IMR-90 (cell line): ENCODE results near the gene TMEM163. TPM values are rescaled to one million over a fixed set of nuclear protein-coding genes. Genes with fewer than 3 reads are reported as not detected.

Experiments
- ATAC-seq: fragments of 200-7000 bp; cut with Tn5 transposase; 2 replicates; pipeline ENCODE4 v1.9.1; 2020; ENCODE audit warnings: low read depth, mild to moderate bottlenecking, moderate library complexity
- BruUV-seq: library from RNA; stranded (reverse); fragments of 400-500 nt; replicated peaks from 2 replicates; lab custom pipeline; 2021; lab: Mats Ljungman, UMichigan
- CTCF ChIA-PET: fragments of 300-600 bp; formaldehyde crosslinking; extraction: SDS; loops from one replicate; lab custom pipeline; 2021; ENCODE audit warnings: antibody characterized with exemption; lab: Yijun Ruan, JAX
- POLR2A ChIA-PET: fragments of 300-600 bp; sonication (Branson Sonifier 250); formaldehyde crosslinking; loops from one replicate; lab custom pipeline; 2022; ENCODE audit warnings: antibody characterized with exemption; ENCODE audit not compliant: unreplicated experiment; lab: Charles Lee
- DNase-seq: peaks from one replicate; pipeline ENCODE4 v3.0.0; 2013
- H2AFZ ChIP-seq: replicated peaks from 2 replicates; pipeline ENCODE3; 2013; ENCODE audit warnings: low read length, mild to moderate bottlenecking; ENCODE audit not compliant: poor library complexity
- H2AK5ac ChIP-seq: 2 replicates; pipeline ENCODE4 v1.6.1; 2013; ENCODE audit warnings: low read depth, low read length, inconsistent platforms
- H2AK9ac ChIP-seq: replicated peaks from 2 replicates; pipeline ENCODE3; 2013; ENCODE audit warnings: mild to moderate bottlenecking, low read depth, low read length, moderate library complexity; ENCODE audit not compliant: poor library complexity
- H2BK120ac ChIP-seq: 2 replicates; pipeline ENCODE4 v1.6.1; 2013; ENCODE audit warnings: low read depth, low read length, inconsistent platforms
- H2BK15ac ChIP-seq: 3 replicates; pipeline ENCODE4 v1.6.1; 2013; ENCODE audit warnings: low read depth, low read length, inconsistent platforms
- H2BK20ac ChIP-seq: 2 replicates; pipeline ENCODE4 v1.6.1; 2013; ENCODE audit warnings: low read depth, mild to moderate bottlenecking, inconsistent platforms, low read length, moderate library complexity
- H2BK5ac ChIP-seq: 2 replicates; pipeline ENCODE4 v1.6.1; 2013; ENCODE audit warnings: mild to moderate bottlenecking, low read depth, low read length, inconsistent platforms; ENCODE audit not compliant: poor library complexity, severe bottlenecking
- H3K14ac ChIP-seq: replicated peaks from 2 replicates; pipeline ENCODE4 v1.6.1; 2013; ENCODE audit warnings: low read depth, low read length, inconsistent platforms
- H3K18ac ChIP-seq: 2 replicates; pipeline ENCODE4 v1.6.1; 2013; ENCODE audit warnings: low read depth, low read length, control low read depth
- H3K23ac ChIP-seq: 2 replicates; pipeline ENCODE4 v1.6.1; 2013; ENCODE audit warnings: low read depth, low read length, inconsistent platforms
- H3K27ac ChIP-seq: 2 replicates; pipeline ENCODE4 v1.5.1; 2013; ENCODE audit warnings: mild to moderate bottlenecking, control low read depth, low read length; ENCODE audit not compliant: insufficient read depth
- H3K27me3 ChIP-seq: 2 replicates; pipeline ENCODE4 v1.6.1; 2013; ENCODE audit warnings: low read length; ENCODE audit not compliant: control insufficient read depth, insufficient read depth
- H3K36me3 ChIP-seq: 2 replicates; pipeline ENCODE4 v1.6.1; 2013; ENCODE audit warnings: low read length, mixed read lengths; ENCODE audit not compliant: control insufficient read depth, insufficient read depth
- H3K4ac ChIP-seq: 2 replicates; pipeline ENCODE4 v1.6.1; 2013; ENCODE audit warnings: low read depth, low read length, inconsistent platforms
- H3K4me1 ChIP-seq: 2 replicates; pipeline ENCODE4 v1.6.1; 2013; ENCODE audit warnings: low read length, mixed read lengths; ENCODE audit not compliant: control insufficient read depth, insufficient read depth
- H3K4me2 ChIP-seq: 2 replicates; pipeline ENCODE4 v1.6.1; 2013; ENCODE audit warnings: low read depth, mild to moderate bottlenecking, control low read depth, low read length, moderate library complexity
- H3K4me3 ChIP-seq: 2 replicates; pipeline ENCODE4 v1.5.1; 2013; ENCODE audit warnings: low read depth, mild to moderate bottlenecking, control low read depth, low read length, moderate library complexity; ENCODE audit not compliant: insufficient read depth
- H3K56ac ChIP-seq: 2 replicates; pipeline ENCODE4 v1.6.1; 2013; ENCODE audit warnings: low read length, inconsistent platforms; ENCODE audit not compliant: insufficient read depth; ENCODE audit errors: extremely low read depth
- H3K79me1 ChIP-seq, 2 experiments: 2 replicates each; pipeline ENCODE4 v1.6.1; 2013; ENCODE audit warnings: low read length in 2 of 2, inconsistent platforms in 1 of 2, low read depth in 1 of 2
- H3K9ac ChIP-seq: 2 replicates; pipeline ENCODE4 v1.6.1; 2013; ENCODE audit warnings: low read depth, low read length, control low read depth
- H3K9me1 ChIP-seq: 2 replicates; pipeline ENCODE4 v1.6.1; 2013; ENCODE audit warnings: low read length, inconsistent platforms; ENCODE audit not compliant: insufficient read depth
- H3K9me3 ChIP-seq: 2 replicates; pipeline ENCODE4 v1.6.1; 2013; ENCODE audit warnings: low read length; ENCODE audit not compliant: control insufficient read depth, insufficient read depth
- H4K20me1 ChIP-seq: 2 replicates; pipeline ENCODE4 v1.6.1; 2013; ENCODE audit warnings: low read length, inconsistent platforms; ENCODE audit not compliant: insufficient read depth
- H4K5ac ChIP-seq: 2 replicates; pipeline ENCODE4 v1.6.1; 2013; ENCODE audit warnings: mild to moderate bottlenecking, low read depth, low read length, control low read depth
- H4K8ac ChIP-seq, 2 experiments: 2 replicates each; pipeline ENCODE4 v1.6.1; 2013; ENCODE audit warnings: low read depth in 2 of 2, low read length in 2 of 2, control low read depth in 1 of 2, inconsistent platforms in 1 of 2
- H4K91ac ChIP-seq: 2 replicates; pipeline ENCODE4 v1.6.1; 2013; ENCODE audit warnings: low read depth, low read length, inconsistent platforms; ENCODE audit not compliant: insufficient read depth
- MAFK ChIP-seq: IDR thresholded peaks from 2 replicates; pipeline ENCODE4 v1.6.1; 2012; ENCODE audit warnings: low read depth, low read length, improper control_type of control experiment
- MAZ ChIP-seq: IDR thresholded peaks from 2 replicates; pipeline ENCODE4 v1.6.1; 2012; ENCODE audit warnings: low read depth, mild to moderate bottlenecking, low read length, improper control_type of control experiment, moderate library complexity, borderline replicate concordance
- POLR2A ChIP-seq: IDR thresholded peaks from 2 replicates; pipeline ENCODE4 v1.6.1; 2012; ENCODE audit warnings: mild to moderate bottlenecking, low read depth, low read length
- RAD21 ChIP-seq: IDR thresholded peaks from 2 replicates; pipeline ENCODE4 v1.6.1; 2012; ENCODE audit warnings: low read length, improper control_type of control experiment
- RCOR1 ChIP-seq: IDR thresholded peaks from 2 replicates; pipeline ENCODE4 v1.6.1; 2012; ENCODE audit warnings: mild to moderate bottlenecking, low read length, improper control_type of control experiment; ENCODE audit not compliant: insufficient replicate concordance
- RFX5 ChIP-seq: IDR thresholded peaks from 2 replicates; pipeline ENCODE4 v1.8.0; 2012; ENCODE audit warnings: low read depth, mild to moderate bottlenecking, low read length, moderate library complexity
- SMC3 ChIP-seq: fragments of 150-350 bp; IDR thresholded peaks from 2 replicates; pipeline ENCODE4 v1.6.1; 2016; ENCODE audit warnings: low read depth, mild to moderate bottlenecking, antibody characterized with exemption, low read length, moderate library complexity
- WGBS, 2 experiments: methylation state at CpG; one replicate each; pipeline versions ENCODE4 v1.1.5 to v1.1.7; 2013; ENCODE audit warnings: missing lambda C conversion rate in 2 of 2; ENCODE audit not compliant: insufficient read length in 1 of 2; ENCODE audit errors: extremely low coverage in 2 of 2; 5-methylcytosine and 5-hydroxymethylcytosine counted together
- dilution Hi-C: fragments of 300-500 bp; cut with HindIII; formaldehyde crosslinking; loops from one replicate; pipeline ENCODE4 v1.14.3; 2018; ENCODE audit warnings: low sequenced_read_pairs; ENCODE audit not compliant: unreplicated experiment
- in situ Hi-C: fragments of 300-500 bp; cut with MboI; formaldehyde crosslinking; loops from 3 replicates; pipeline ENCODE4 v1.14.3; 2019; ENCODE audit warnings: low sequenced_read_pairs, inconsistent platforms, mixed read lengths
- intact Hi-C: fragments of 100-400 bp; cut with micrococcal nuclease; formaldehyde crosslinking; loops from 2 replicates; pipeline ENCODE4 v1.10.0; 2022
- polyA plus RNA-seq, 3 experiments: library from polyadenylated mRNA; depleted of rRNA; stranded (reverse); fragments of >200 nt; gene quantifications; 2 replicates each; pipeline ENCODE4 v1.2.3, GENCODE V29; 2012; ENCODE audit warnings: low replicate concordance in 1 of 3
- total RNA-seq: library from RNA; depleted of rRNA; stranded (reverse); fragments of >200 nt; gene quantifications from 2 replicates; pipeline ENCODE4 v1.2.3, GENCODE V29; 2012
- TF ChIP-seq, protein P1 (sequence below): fragments of 150-350 bp; IDR thresholded peaks from 2 replicates; pipeline ENCODE4 v1.6.1; 2016; ENCODE audit warnings: low read depth, mild to moderate bottlenecking, low read length, moderate library complexity, borderline replicate concordance

The TMEM163 gene
- total and polyA plus RNA-seq, 2 of the 4 experiments (the other 2 are of a cell fraction), result not detected

- Histone ChIP-seq H2BK15ac (no peak overlapping the region), H2AK5ac (no peak overlapping the region), H3K79me1 (no peaks in the 10 kb centered on the region), H4K5ac (no peak overlapping the region), H3K4ac (no peak overlapping the region), H3K9me1 (no peaks in the 10 kb centered on the region), H2BK120ac (no peak overlapping the region), H2AFZ (no peak overlapping the region), H3K36me3 (no peaks in the 10 kb centered on the region), H3K27ac (no peak overlapping the region), H3K9me3 (no peaks in the 10 kb centered on the region), H3K27me3 (peaks cover 2% of the 10 kb centered on the region; the same call in 1 of the 2 replicates), H2BK5ac (no peak overlapping the region), H3K4me2 (no peak overlapping the region), H3K14ac (no peak overlapping the region), H4K8ac (no peak overlapping the region), H3K56ac (no peak overlapping the region), H4K20me1 (no peaks in the 10 kb centered on the region), H3K18ac (no peak overlapping the region), H3K4me1 (no peaks in the 10 kb centered on the region), H3K4me3 (no peak overlapping the region), H2AK9ac (no peak overlapping the region), H3K23ac (no peak overlapping the region), H3K9ac (no peak overlapping the region), H2BK20ac (no peak overlapping the region), H4K91ac (no peak overlapping the region)
- CTCF ChIA-PET, result no interaction called here
- POLR2A ChIA-PET, result no interaction called here
- ATAC-seq, result no peak
- BruUV-seq, result no TSS peak
- WGBS, 2 experiments, result 83% methylated on average over 3 of the region's 21 CpGs; no CpG with 5 or more reads in 1 of the 2 experiments
- DNase-seq, result no peak
- in situ Hi-C loops (no loop called here), intact Hi-C loops (no loop called here), dilution Hi-C loops (no loop called here)
- TF ChIP-seq, protein P1, sequence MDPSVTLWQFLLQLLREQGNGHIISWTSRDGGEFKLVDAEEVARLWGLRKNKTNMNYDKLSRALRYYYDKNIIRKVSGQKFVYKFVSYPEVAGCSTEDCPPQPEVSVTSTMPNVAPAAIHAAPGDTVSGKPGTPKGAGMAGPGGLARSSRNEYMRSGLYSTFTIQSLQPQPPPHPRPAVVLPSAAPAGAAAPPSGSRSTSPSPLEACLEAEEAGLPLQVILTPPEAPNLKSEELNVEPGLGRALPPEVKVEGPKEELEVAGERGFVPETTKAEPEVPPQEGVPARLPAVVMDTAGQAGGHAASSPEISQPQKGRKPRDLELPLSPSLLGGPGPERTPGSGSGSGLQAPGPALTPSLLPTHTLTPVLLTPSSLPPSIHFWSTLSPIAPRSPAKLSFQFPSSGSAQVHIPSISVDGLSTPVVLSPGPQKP, result no peak
- TF ChIP-seq RAD21 (no peak), MAFK (no peak), SMC3 (no peak), RFX5 (no peak), POLR2A (no peak), RCOR1 (no peak), MAZ (no peak)
These were observed 12.8 kb downstream of the TMEM163 start for GRCh38 chr2:134705861-134706586.
